IMR-90 (cell line): ENCODE data around the gene TNFRSF4. TPM values are rescaled to one million over a fixed set of nuclear protein-coding genes. Genes with fewer than 3 reads are reported as not detected.

Source experiments
- ATAC-seq: fragments of 200-7000 bp; cut with Tn5 transposase; 2 replicates; pipeline ENCODE4 v1.9.1; 2020; ENCODE audit warnings: low read depth, mild to moderate bottlenecking, moderate library complexity
- BruUV-seq: library from RNA; stranded (reverse); fragments of 400-500 nt; replicated peaks from 2 replicates; lab custom pipeline; 2021; lab: Mats Ljungman, UMichigan
- CTCF ChIA-PET: fragments of 300-600 bp; formaldehyde crosslinking; extraction: SDS; loops from one replicate; lab custom pipeline; 2021; ENCODE audit warnings: antibody characterized with exemption; lab: Yijun Ruan, JAX
- POLR2A ChIA-PET: fragments of 300-600 bp; sonication (Branson Sonifier 250); formaldehyde crosslinking; loops from one replicate; lab custom pipeline; 2022; ENCODE audit warnings: antibody characterized with exemption; ENCODE audit not compliant: unreplicated experiment; lab: Charles Lee
- DNase-seq: peaks from one replicate; pipeline ENCODE4 v3.0.0; 2013
- H2AFZ ChIP-seq: replicated peaks from 2 replicates; pipeline ENCODE3; 2013; ENCODE audit warnings: low read length, mild to moderate bottlenecking; ENCODE audit not compliant: poor library complexity
- H2AK5ac ChIP-seq: 2 replicates; pipeline ENCODE4 v1.6.1; 2013; ENCODE audit warnings: low read depth, low read length, inconsistent platforms
- H2AK9ac ChIP-seq: replicated peaks from 2 replicates; pipeline ENCODE3; 2013; ENCODE audit warnings: mild to moderate bottlenecking, low read depth, low read length, moderate library complexity; ENCODE audit not compliant: poor library complexity
- H2BK120ac ChIP-seq: 2 replicates; pipeline ENCODE4 v1.6.1; 2013; ENCODE audit warnings: low read depth, low read length, inconsistent platforms
- H2BK15ac ChIP-seq: 3 replicates; pipeline ENCODE4 v1.6.1; 2013; ENCODE audit warnings: low read depth, low read length, inconsistent platforms
- H2BK20ac ChIP-seq: 2 replicates; pipeline ENCODE4 v1.6.1; 2013; ENCODE audit warnings: low read depth, mild to moderate bottlenecking, inconsistent platforms, low read length, moderate library complexity
- H2BK5ac ChIP-seq: 2 replicates; pipeline ENCODE4 v1.6.1; 2013; ENCODE audit warnings: mild to moderate bottlenecking, low read depth, low read length, inconsistent platforms; ENCODE audit not compliant: poor library complexity, severe bottlenecking
- H3K14ac ChIP-seq: replicated peaks from 2 replicates; pipeline ENCODE4 v1.6.1; 2013; ENCODE audit warnings: low read depth, low read length, inconsistent platforms
- H3K18ac ChIP-seq: 2 replicates; pipeline ENCODE4 v1.6.1; 2013; ENCODE audit warnings: low read depth, low read length, control low read depth
- H3K23ac ChIP-seq: 2 replicates; pipeline ENCODE4 v1.6.1; 2013; ENCODE audit warnings: low read depth, low read length, inconsistent platforms
- H3K27ac ChIP-seq: 2 replicates; pipeline ENCODE4 v1.5.1; 2013; ENCODE audit warnings: mild to moderate bottlenecking, control low read depth, low read length; ENCODE audit not compliant: insufficient read depth
- H3K27me3 ChIP-seq: 2 replicates; pipeline ENCODE4 v1.6.1; 2013; ENCODE audit warnings: low read length; ENCODE audit not compliant: control insufficient read depth, insufficient read depth
- H3K36me3 ChIP-seq: 2 replicates; pipeline ENCODE4 v1.6.1; 2013; ENCODE audit warnings: low read length, mixed read lengths; ENCODE audit not compliant: control insufficient read depth, insufficient read depth
- H3K4ac ChIP-seq: 2 replicates; pipeline ENCODE4 v1.6.1; 2013; ENCODE audit warnings: low read depth, low read length, inconsistent platforms
- H3K4me1 ChIP-seq: 2 replicates; pipeline ENCODE4 v1.6.1; 2013; ENCODE audit warnings: low read length, mixed read lengths; ENCODE audit not compliant: control insufficient read depth, insufficient read depth
- H3K4me2 ChIP-seq: 2 replicates; pipeline ENCODE4 v1.6.1; 2013; ENCODE audit warnings: low read depth, mild to moderate bottlenecking, control low read depth, low read length, moderate library complexity
- H3K4me3 ChIP-seq: 2 replicates; pipeline ENCODE4 v1.5.1; 2013; ENCODE audit warnings: low read depth, mild to moderate bottlenecking, control low read depth, low read length, moderate library complexity; ENCODE audit not compliant: insufficient read depth
- H3K56ac ChIP-seq: 2 replicates; pipeline ENCODE4 v1.6.1; 2013; ENCODE audit warnings: low read length, inconsistent platforms; ENCODE audit not compliant: insufficient read depth; ENCODE audit errors: extremely low read depth
- H3K79me1 ChIP-seq, 2 experiments: 2 replicates each; pipeline ENCODE4 v1.6.1; 2013; ENCODE audit warnings: low read length in 2 of 2, inconsistent platforms in 1 of 2, low read depth in 1 of 2
- H3K9ac ChIP-seq: 2 replicates; pipeline ENCODE4 v1.6.1; 2013; ENCODE audit warnings: low read depth, low read length, control low read depth
- H3K9me1 ChIP-seq: 2 replicates; pipeline ENCODE4 v1.6.1; 2013; ENCODE audit warnings: low read length, inconsistent platforms; ENCODE audit not compliant: insufficient read depth
- H3K9me3 ChIP-seq: 2 replicates; pipeline ENCODE4 v1.6.1; 2013; ENCODE audit warnings: low read length; ENCODE audit not compliant: control insufficient read depth, insufficient read depth
- H4K20me1 ChIP-seq: 2 replicates; pipeline ENCODE4 v1.6.1; 2013; ENCODE audit warnings: low read length, inconsistent platforms; ENCODE audit not compliant: insufficient read depth
- H4K5ac ChIP-seq: 2 replicates; pipeline ENCODE4 v1.6.1; 2013; ENCODE audit warnings: mild to moderate bottlenecking, low read depth, low read length, control low read depth
- H4K8ac ChIP-seq, 2 experiments: 2 replicates each; pipeline ENCODE4 v1.6.1; 2013; ENCODE audit warnings: low read depth in 2 of 2, low read length in 2 of 2, control low read depth in 1 of 2, inconsistent platforms in 1 of 2
- H4K91ac ChIP-seq: 2 replicates; pipeline ENCODE4 v1.6.1; 2013; ENCODE audit warnings: low read depth, low read length, inconsistent platforms; ENCODE audit not compliant: insufficient read depth
- BHLHE40 ChIP-seq: fragments of 150-350 bp; IDR thresholded peaks from 2 replicates; pipeline ENCODE4 v1.6.1; 2016; ENCODE audit warnings: mild to moderate bottlenecking, low read depth, low read length
- CEBPB ChIP-seq: IDR thresholded peaks from 2 replicates; pipeline ENCODE4 v1.6.1; 2012; ENCODE audit warnings: low read depth, low read length, improper control_type of control experiment
- CHD1 ChIP-seq: IDR thresholded peaks from 2 replicates; pipeline ENCODE4 v1.6.1; 2012; ENCODE audit warnings: low read depth, low read length, improper control_type of control experiment
- FOS ChIP-seq: fragments of 150-350 bp; IDR thresholded peaks from 2 replicates; pipeline ENCODE4 v1.6.1; 2016; ENCODE audit warnings: low read depth, low read length
- MAFK ChIP-seq: IDR thresholded peaks from 2 replicates; pipeline ENCODE4 v1.6.1; 2012; ENCODE audit warnings: low read depth, low read length, improper control_type of control experiment
- MAZ ChIP-seq: IDR thresholded peaks from 2 replicates; pipeline ENCODE4 v1.6.1; 2012; ENCODE audit warnings: low read depth, mild to moderate bottlenecking, low read length, improper control_type of control experiment, moderate library complexity, borderline replicate concordance
- MXI1 ChIP-seq: IDR thresholded peaks from 2 replicates; pipeline ENCODE4 v1.6.1; 2012; ENCODE audit warnings: low read depth, mild to moderate bottlenecking, low read length, moderate library complexity, borderline replicate concordance
- NFE2L2 ChIP-seq: fragments of 150-350 bp; IDR thresholded peaks from 2 replicates; pipeline ENCODE4 v1.6.1; 2016; ENCODE audit warnings: low read depth, mild to moderate bottlenecking, low read length
- POLR2A ChIP-seq: IDR thresholded peaks from 2 replicates; pipeline ENCODE4 v1.6.1; 2012; ENCODE audit warnings: mild to moderate bottlenecking, low read depth, low read length
- RCOR1 ChIP-seq: IDR thresholded peaks from 2 replicates; pipeline ENCODE4 v1.6.1; 2012; ENCODE audit warnings: mild to moderate bottlenecking, low read length, improper control_type of control experiment; ENCODE audit not compliant: insufficient replicate concordance
- RFX5 ChIP-seq: IDR thresholded peaks from 2 replicates; pipeline ENCODE4 v1.8.0; 2012; ENCODE audit warnings: low read depth, mild to moderate bottlenecking, low read length, moderate library complexity
- SMC3 ChIP-seq: fragments of 150-350 bp; IDR thresholded peaks from 2 replicates; pipeline ENCODE4 v1.6.1; 2016; ENCODE audit warnings: low read depth, mild to moderate bottlenecking, antibody characterized with exemption, low read length, moderate library complexity
- WGBS, 2 experiments: methylation state at CpG; one replicate each; pipeline versions ENCODE4 v1.1.5 to v1.1.7; 2013; ENCODE audit warnings: missing lambda C conversion rate in 2 of 2; ENCODE audit not compliant: insufficient read length in 1 of 2; ENCODE audit errors: extremely low coverage in 2 of 2; 5-methylcytosine and 5-hydroxymethylcytosine counted together
- dilution Hi-C: fragments of 300-500 bp; cut with HindIII; formaldehyde crosslinking; loops from one replicate; pipeline ENCODE4 v1.14.3; 2018; ENCODE audit warnings: low sequenced_read_pairs; ENCODE audit not compliant: unreplicated experiment
- in situ Hi-C: fragments of 300-500 bp; cut with MboI; formaldehyde crosslinking; loops from 3 replicates; pipeline ENCODE4 v1.14.3; 2019; ENCODE audit warnings: low sequenced_read_pairs, inconsistent platforms, mixed read lengths
- intact Hi-C: fragments of 100-400 bp; cut with micrococcal nuclease; formaldehyde crosslinking; loops from 2 replicates; pipeline ENCODE4 v1.10.0; 2022
- polyA plus RNA-seq, 3 experiments: library from polyadenylated mRNA; depleted of rRNA; stranded (reverse); fragments of >200 nt; gene quantifications; 2 replicates each; pipeline ENCODE4 v1.2.3, GENCODE V29; 2012; ENCODE audit warnings: low replicate concordance in 1 of 3
- total RNA-seq: library from RNA; depleted of rRNA; stranded (reverse); fragments of >200 nt; gene quantifications from 2 replicates; pipeline ENCODE4 v1.2.3, GENCODE V29; 2012
- TF ChIP-seq, protein P1 (sequence below): fragments of 150-350 bp; IDR thresholded peaks from 2 replicates; pipeline ENCODE4 v1.6.1; 2016; ENCODE audit warnings: low read depth, mild to moderate bottlenecking, low read length, moderate library complexity, borderline replicate concordance
- TF ChIP-seq, protein P2 (sequence below): conservative IDR thresholded peaks from 2 replicates; pipeline ENCODE4 v1.5.1; 2012; ENCODE audit warnings: mild to moderate bottlenecking, low read depth, low read length, improper control_type of control experiment

The TNFRSF4 gene
- total and polyA plus RNA-seq, 2 of the 4 experiments (the other 2 are of a cell fraction) = 0.15 TPM; not detected in 1

DNA sequence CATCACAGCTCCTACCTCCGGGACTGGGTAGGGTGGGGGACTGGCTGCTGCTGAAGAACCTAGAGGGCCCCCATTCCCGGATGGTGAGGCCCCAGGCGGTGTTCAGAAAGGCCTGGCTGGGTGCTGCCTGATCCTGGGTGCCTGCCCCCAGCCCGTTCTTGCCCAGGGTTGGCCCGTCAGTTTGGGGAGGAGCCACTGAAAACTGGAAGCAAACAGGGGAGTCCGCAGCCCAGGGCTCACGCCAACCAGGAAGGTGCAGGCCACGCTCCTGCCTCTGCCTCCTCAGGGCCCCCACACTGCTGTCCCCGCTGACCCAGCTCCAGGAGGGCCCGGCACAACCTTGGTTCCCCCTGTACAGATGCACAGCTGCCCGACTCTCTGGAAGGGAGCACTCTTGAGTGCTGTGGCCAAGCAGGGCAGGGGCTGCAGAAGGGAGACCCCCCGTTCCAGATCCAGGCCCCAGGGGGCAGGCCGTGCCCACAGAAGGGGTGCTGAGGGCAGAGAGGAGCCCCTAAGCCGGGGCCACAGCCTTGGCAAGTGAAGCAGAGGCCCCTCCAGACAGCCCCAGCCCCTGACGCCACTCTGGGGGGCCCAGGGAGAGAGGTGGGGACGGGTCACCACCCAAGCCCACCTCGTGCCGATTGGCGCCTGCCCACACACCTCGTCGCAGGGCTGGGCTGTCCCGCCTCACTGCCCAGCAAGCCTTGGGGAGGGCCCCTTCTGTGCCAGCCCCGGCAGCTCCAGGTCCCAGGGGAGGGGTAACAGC is 27.1 kb upstream of the TNFRSF4 start (continued):
- no peak for TF ChIP-seq RCOR1

DNA sequence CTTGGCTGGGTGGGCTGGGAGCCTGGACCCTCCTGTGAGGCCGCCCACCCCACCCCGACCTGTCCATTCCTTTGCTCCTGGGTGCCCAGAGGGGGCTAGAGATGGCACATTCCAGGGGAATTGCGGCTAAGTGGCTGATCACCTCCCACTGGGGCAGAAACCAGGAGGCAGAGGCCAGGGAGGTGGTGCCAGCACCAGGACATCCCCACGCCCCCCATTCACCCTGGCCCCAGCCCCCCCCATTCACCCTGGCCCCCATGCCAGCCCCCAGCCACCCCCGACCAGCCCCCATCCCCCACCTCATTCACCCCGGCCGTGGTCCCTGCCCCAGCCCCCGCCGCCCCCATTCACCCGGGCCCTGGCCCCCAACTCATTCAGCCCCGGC is 26.4 kb upstream of the TNFRSF4 start:
- no peak overlapping the region for H3K18ac ChIP-seq
- no peaks in the 10 kb centered on the region for H3K9me3 ChIP-seq
- no peak overlapping the region for H3K56ac ChIP-seq
- no peak overlapping the region for H2BK20ac ChIP-seq
- H3K36me3 ChIP-seq = peaks cover 2% of the 10 kb centered on the region; the same call in 1 of the 2 replicates
- no peak overlapping the region for H2BK120ac ChIP-seq
- no peak overlapping the region for H4K8ac ChIP-seq
- no peak overlapping the region for H3K14ac ChIP-seq
- H3K4ac ChIP-seq = no peak overlapping the region
- no peak overlapping the region for H3K27ac ChIP-seq
- H3K79me1 ChIP-seq = peaks cover 0 to 7% of the 10 kb centered on the region in 2 experiments; a peak in 1 of 4 replicates
- DNase-seq = no peak
- no TSS peak for BruUV-seq
- no peaks in the 10 kb centered on the region for H3K9me1 ChIP-seq
- ATAC-seq = no peak
- ChIA-PET POLR2A (no interaction called here), CTCF (no interaction called here)
- in situ Hi-C loops = no loop called here
- no CpG with 5 or more reads among the region's 11 CpGs for WGBS, 2 experiments
- H2AK9ac ChIP-seq = peak overlapping the region; percentile 1
- no peak overlapping the region for H3K23ac ChIP-seq
- no peak overlapping the region for H4K91ac ChIP-seq
- no peaks in the 10 kb centered on the region for H4K20me1 ChIP-seq
- H2AFZ ChIP-seq = no peak overlapping the region
- H3K9ac ChIP-seq = no peak overlapping the region
- no peak overlapping the region for H2BK5ac ChIP-seq
- H3K4me2 ChIP-seq = no peak overlapping the region
- 0 out of 2 replicates have a peak overlapping the region, but pooled peaks have one; percentile 16 for H2AK5ac ChIP-seq
- dilution Hi-C loops = no loop called here
- H4K5ac ChIP-seq = no peak overlapping the region
- intact Hi-C loops = no loop called here
- peaks cover 16% of the 10 kb centered on the region for H3K4me1 ChIP-seq
- H3K27me3 ChIP-seq = no peaks in the 10 kb centered on the region
- no peak overlapping the region for H2BK15ac ChIP-seq
- no peak overlapping the region for H3K4me3 ChIP-seq
- TF ChIP-seq NFE2L2 = no peak
- no peak for TF ChIP-seq CEBPB
- TF ChIP-seq RFX5 = no peak
- TF ChIP-seq CHD1 = no peak
- TF ChIP-seq MXI1 = no peak
- no peak for TF ChIP-seq BHLHE40
- TF ChIP-seq RCOR1 = no peak
- TF ChIP-seq, protein P1, sequence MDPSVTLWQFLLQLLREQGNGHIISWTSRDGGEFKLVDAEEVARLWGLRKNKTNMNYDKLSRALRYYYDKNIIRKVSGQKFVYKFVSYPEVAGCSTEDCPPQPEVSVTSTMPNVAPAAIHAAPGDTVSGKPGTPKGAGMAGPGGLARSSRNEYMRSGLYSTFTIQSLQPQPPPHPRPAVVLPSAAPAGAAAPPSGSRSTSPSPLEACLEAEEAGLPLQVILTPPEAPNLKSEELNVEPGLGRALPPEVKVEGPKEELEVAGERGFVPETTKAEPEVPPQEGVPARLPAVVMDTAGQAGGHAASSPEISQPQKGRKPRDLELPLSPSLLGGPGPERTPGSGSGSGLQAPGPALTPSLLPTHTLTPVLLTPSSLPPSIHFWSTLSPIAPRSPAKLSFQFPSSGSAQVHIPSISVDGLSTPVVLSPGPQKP = no peak
- TF ChIP-seq FOS = no peak
- no peak for TF ChIP-seq MAFK
- TF ChIP-seq SMC3 = no peak
- TF ChIP-seq, protein P2, sequence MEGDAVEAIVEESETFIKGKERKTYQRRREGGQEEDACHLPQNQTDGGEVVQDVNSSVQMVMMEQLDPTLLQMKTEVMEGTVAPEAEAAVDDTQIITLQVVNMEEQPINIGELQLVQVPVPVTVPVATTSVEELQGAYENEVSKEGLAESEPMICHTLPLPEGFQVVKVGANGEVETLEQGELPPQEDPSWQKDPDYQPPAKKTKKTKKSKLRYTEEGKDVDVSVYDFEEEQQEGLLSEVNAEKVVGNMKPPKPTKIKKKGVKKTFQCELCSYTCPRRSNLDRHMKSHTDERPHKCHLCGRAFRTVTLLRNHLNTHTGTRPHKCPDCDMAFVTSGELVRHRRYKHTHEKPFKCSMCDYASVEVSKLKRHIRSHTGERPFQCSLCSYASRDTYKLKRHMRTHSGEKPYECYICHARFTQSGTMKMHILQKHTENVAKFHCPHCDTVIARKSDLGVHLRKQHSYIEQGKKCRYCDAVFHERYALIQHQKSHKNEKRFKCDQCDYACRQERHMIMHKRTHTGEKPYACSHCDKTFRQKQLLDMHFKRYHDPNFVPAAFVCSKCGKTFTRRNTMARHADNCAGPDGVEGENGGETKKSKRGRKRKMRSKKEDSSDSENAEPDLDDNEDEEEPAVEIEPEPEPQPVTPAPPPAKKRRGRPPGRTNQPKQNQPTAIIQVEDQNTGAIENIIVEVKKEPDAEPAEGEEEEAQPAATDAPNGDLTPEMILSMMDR = no peak
- no peak for TF ChIP-seq MAZ
- TF ChIP-seq POLR2A = no peak
